H9 (cell line): ENCODE measurements around the gene SET. TPM values are rescaled to one million over a fixed set of nuclear protein-coding genes. Genes with fewer than 3 reads are reported as not detected.

Source experiments
- DNase-seq: peaks from one replicate; pipeline ENCODE4 v3.0.0-alpha.2; 2017
- H2AFZ ChIP-seq: one replicate; pipeline ENCODE4 v1.6.1; 2013; ENCODE audit warnings: mild to moderate bottlenecking, low read length, control low read depth, moderate library complexity
- H2AK5ac ChIP-seq: 2 replicates; pipeline ENCODE4 v1.6.1; 2013; ENCODE audit warnings: low read length, control low read depth, mixed read lengths; ENCODE audit not compliant: insufficient read length
- H2BK120ac ChIP-seq: one replicate; pipeline ENCODE4 v1.6.1; 2013; ENCODE audit warnings: low read depth, mild to moderate bottlenecking, low read length, control low read depth, inconsistent platforms; ENCODE audit not compliant: poor library complexity, severe bottlenecking
- H2BK12ac ChIP-seq: 2 replicates; pipeline ENCODE4 v1.6.1; 2013; ENCODE audit warnings: low read length, control low read depth, mixed read lengths, low read depth; ENCODE audit not compliant: insufficient read length
- H2BK15ac ChIP-seq: 2 replicates; pipeline ENCODE4 v1.6.1; 2013; ENCODE audit warnings: low read depth, low read length, control low read depth
- H2BK20ac ChIP-seq: one replicate; pipeline ENCODE4 v1.6.1; 2013; ENCODE audit warnings: low read depth, mild to moderate bottlenecking, low read length, control low read depth, inconsistent platforms; ENCODE audit not compliant: poor library complexity, severe bottlenecking
- H2BK5ac ChIP-seq: 2 replicates; pipeline ENCODE4 v1.6.1; 2013; ENCODE audit warnings: low read length, control low read depth, mixed read lengths; ENCODE audit not compliant: insufficient read length
- H3K14ac ChIP-seq: 2 replicates; pipeline ENCODE4 v1.6.1; 2013; ENCODE audit warnings: low read length, control low read depth; ENCODE audit not compliant: insufficient read depth
- H3K18ac ChIP-seq: 2 replicates; pipeline ENCODE4 v1.6.1; 2013; ENCODE audit warnings: low read depth, mild to moderate bottlenecking, mixed read lengths, low read length, control low read depth; ENCODE audit not compliant: insufficient read length
- H3K23ac ChIP-seq: 2 replicates; pipeline ENCODE4 v1.6.1; 2013; ENCODE audit warnings: low read length, control low read depth, mixed read lengths, low read depth; ENCODE audit not compliant: insufficient read length
- H3K23me2 ChIP-seq: 2 replicates; pipeline ENCODE4 v1.6.1; 2013; ENCODE audit warnings: low read depth, mild to moderate bottlenecking, mixed read lengths, low read length, control low read depth; ENCODE audit not compliant: insufficient read length, poor library complexity, severe bottlenecking
- H3K27ac ChIP-seq: 2 replicates; pipeline ENCODE4 v1.5.1; 2013; ENCODE audit warnings: low read length, control low read depth, mixed read lengths, low read depth; ENCODE audit not compliant: insufficient read length
- H3K27me3 ChIP-seq: 2 replicates; pipeline ENCODE4 v1.6.1; 2013; ENCODE audit warnings: low read length, control low read depth, inconsistent platforms; ENCODE audit not compliant: insufficient read depth
- H3K4ac ChIP-seq: 2 replicates; pipeline ENCODE4 v1.6.1; 2013; ENCODE audit warnings: low read depth, mild to moderate bottlenecking, control low read depth, inconsistent platforms, low read length, moderate library complexity
- H3K4me1 ChIP-seq: 2 replicates; pipeline ENCODE4 v1.6.1; 2013; ENCODE audit warnings: low read length, control low read depth, inconsistent platforms; ENCODE audit not compliant: insufficient read depth
- H3K4me2 ChIP-seq: 2 replicates; pipeline ENCODE4 v1.6.1; 2013; ENCODE audit warnings: low read length, control low read depth, mixed read lengths; ENCODE audit not compliant: insufficient read length, insufficient read depth
- H3K56ac ChIP-seq: 2 replicates; pipeline ENCODE4 v1.6.1; 2013; ENCODE audit warnings: low read depth, mild to moderate bottlenecking, mixed read lengths, low read length, control low read depth; ENCODE audit not compliant: insufficient read length
- H3K79me1 ChIP-seq: 2 replicates; pipeline ENCODE4 v1.6.1; 2013; ENCODE audit warnings: low read depth, mild to moderate bottlenecking, moderate library complexity, low read length, control low read depth, inconsistent platforms; ENCODE audit not compliant: insufficient read depth, poor library complexity, severe bottlenecking
- H3K79me2 ChIP-seq: 2 replicates; pipeline ENCODE4 v1.6.1; 2013; ENCODE audit warnings: low read length, control low read depth, inconsistent platforms; ENCODE audit not compliant: insufficient read depth
- H3K9ac ChIP-seq: 2 replicates; pipeline ENCODE4 v1.6.1; 2013; ENCODE audit warnings: low read length, control low read depth, mixed read lengths; ENCODE audit not compliant: insufficient read length; ENCODE audit errors: extremely low read depth
- H3K9me3 ChIP-seq: one replicate; pipeline ENCODE4 v1.6.1; 2013; ENCODE audit warnings: low read depth, low read length, inconsistent platforms; ENCODE audit not compliant: control insufficient read depth
- H3T11ph ChIP-seq: one replicate; pipeline ENCODE4 v1.6.1; 2013; ENCODE audit warnings: mild to moderate bottlenecking, low read length, control low read depth, inconsistent platforms
- H4K20me1 ChIP-seq: one replicate; pipeline ENCODE4 v1.6.1; 2013; ENCODE audit not compliant: control insufficient read depth, insufficient read length, insufficient read depth
- H4K5ac ChIP-seq: 2 replicates; pipeline ENCODE4 v1.6.1; 2013; ENCODE audit warnings: low read depth, mild to moderate bottlenecking, mixed read lengths, low read length, control low read depth; ENCODE audit not compliant: insufficient read length
- H4K8ac ChIP-seq: replicated peaks from 2 replicates; pipeline ENCODE4 v1.6.1; 2013; ENCODE audit warnings: low read length, control low read depth, mixed read lengths, low read depth; ENCODE audit not compliant: insufficient read length
- H4K91ac ChIP-seq: 2 replicates; pipeline ENCODE4 v1.6.1; 2013; ENCODE audit warnings: low read depth, mild to moderate bottlenecking, moderate library complexity, mixed read lengths, low read length, control low read depth; ENCODE audit not compliant: insufficient read length
- H3K27ac Mint-ChIP-seq, 3 experiments: 2 replicates in 2 of 3; 3 replicates in 1 of 3; pipeline ENCODE4 v1.8.0; 2020 to 2021; ENCODE audit warnings: mixed read lengths in 3 of 3, mild to moderate bottlenecking in 1 of 3, moderate library complexity in 1 of 3
- H3K27me3 Mint-ChIP-seq: 2 replicates; pipeline ENCODE4 v1.8.0; 2021; ENCODE audit warnings: low read depth, mild to moderate bottlenecking, moderate library complexity, mixed read lengths
- H3K36me3 Mint-ChIP-seq, 3 experiments: 2 replicates in 2 of 3; 3 replicates in 1 of 3; pipeline ENCODE4 v1.8.0; 2020 to 2021; ENCODE audit warnings: low read depth in 3 of 3, mixed read lengths in 3 of 3; ENCODE audit not compliant: insufficient read depth in 1 of 3
- H3K4me1 Mint-ChIP-seq, 2 experiments: 2 replicates each; pipeline ENCODE4 v1.8.0; 2020; ENCODE audit warnings: mixed read lengths in 2 of 2
- H3K4me3 Mint-ChIP-seq, 2 experiments: 2 replicates in 1 of 2; 3 replicates in 1 of 2; pipeline ENCODE4 v1.8.0; 2020 to 2021; ENCODE audit warnings: mild to moderate bottlenecking in 2 of 2, mixed read lengths in 2 of 2, moderate library complexity in 1 of 2
- H3K9me3 Mint-ChIP-seq, 2 experiments: 2 replicates in 1 of 2; 3 replicates in 1 of 2; pipeline ENCODE4 v1.8.0; 2020; ENCODE audit warnings: mild to moderate bottlenecking in 2 of 2, mixed read lengths in 2 of 2, moderate library complexity in 1 of 2
- WGBS: extraction: QIAGEN DNeasy Blood & Tissue Kit; methylation state at CpG from one replicate; pipeline ENCODE4 v1.1.7; 2013; ENCODE audit warnings: missing lambda C conversion rate, low lambda C conversion rate, mixed read lengths; ENCODE audit not compliant: insufficient read length; ENCODE audit errors: extremely low coverage; 5-methylcytosine and 5-hydroxymethylcytosine counted together
- total RNA-seq: library from RNA; stranded (reverse); gene quantifications from 2 replicates; pipeline ENCODE4 v1.2.1, GENCODE V29; 2021
- TF ChIP-seq, protein P1 (sequence below): fragments of 200-600 bp; sonication (generic); conservative IDR thresholded peaks from 3 replicates; pipeline ENCODE4 v1.8.0; 2021; ENCODE audit warnings: antibody characterized with exemption, mild to moderate bottlenecking

Gene SET
- total RNA-seq, 1 experiment from 2014 or later: 1,148 TPM

DNA sequence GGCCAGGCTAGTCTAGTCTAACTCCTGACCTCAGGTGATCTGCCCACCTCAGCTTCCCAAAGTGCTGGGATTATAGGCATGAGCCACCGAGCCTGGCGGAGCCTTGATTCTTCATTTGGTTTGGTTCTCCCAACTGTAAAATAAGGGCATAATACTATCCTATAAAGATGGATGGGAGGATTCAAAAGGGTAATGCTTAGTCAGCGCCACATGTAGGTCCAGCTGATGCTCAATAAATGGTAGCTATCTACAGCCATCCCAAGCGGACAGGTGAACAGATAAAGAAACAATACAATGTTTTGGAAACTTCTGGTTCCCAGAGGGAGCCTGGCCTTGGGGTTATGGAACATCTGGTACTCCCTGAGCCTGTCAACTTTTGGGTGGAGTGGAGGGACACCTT lies 13.6 kb upstream of the SET start:
- Mint-ChIP-seq H3K36me3 (no peaks in the 10 kb centered on the region), H3K4me3 (no peak overlapping the region), H3K9me3 (no peaks in the 10 kb centered on the region), H3K4me1 (0 out of 4 replicates have a peak, but pooled peaks cover 0 to 3% of the 10 kb centered on the region in 2 experiments), H3K27ac (no peak overlapping the region), H3K27me3 (no peaks in the 10 kb centered on the region)
- no peak overlapping the region for H3K14ac ChIP-seq
- H2AK5ac ChIP-seq: no peak overlapping the region
- no peak overlapping the region for H2BK20ac ChIP-seq
- H3K27ac ChIP-seq: no peak overlapping the region
- no peaks in the 10 kb centered on the region for H4K20me1 ChIP-seq
- DNase-seq: no peak
- no peak overlapping the region for H2BK15ac ChIP-seq
- no peaks in the 10 kb centered on the region for H3K23me2 ChIP-seq
- H3K18ac ChIP-seq: no peak overlapping the region
- no peak overlapping the region for H3T11ph ChIP-seq
- no peak overlapping the region for H3K4me2 ChIP-seq
- no peak overlapping the region for H2BK120ac ChIP-seq
- no peak overlapping the region for H3K4ac ChIP-seq
- H2BK5ac ChIP-seq: no peak overlapping the region
- no peaks in the 10 kb centered on the region for H3K9me3 ChIP-seq
- no peak overlapping the region for H4K8ac ChIP-seq
- TF ChIP-seq, protein P1, sequence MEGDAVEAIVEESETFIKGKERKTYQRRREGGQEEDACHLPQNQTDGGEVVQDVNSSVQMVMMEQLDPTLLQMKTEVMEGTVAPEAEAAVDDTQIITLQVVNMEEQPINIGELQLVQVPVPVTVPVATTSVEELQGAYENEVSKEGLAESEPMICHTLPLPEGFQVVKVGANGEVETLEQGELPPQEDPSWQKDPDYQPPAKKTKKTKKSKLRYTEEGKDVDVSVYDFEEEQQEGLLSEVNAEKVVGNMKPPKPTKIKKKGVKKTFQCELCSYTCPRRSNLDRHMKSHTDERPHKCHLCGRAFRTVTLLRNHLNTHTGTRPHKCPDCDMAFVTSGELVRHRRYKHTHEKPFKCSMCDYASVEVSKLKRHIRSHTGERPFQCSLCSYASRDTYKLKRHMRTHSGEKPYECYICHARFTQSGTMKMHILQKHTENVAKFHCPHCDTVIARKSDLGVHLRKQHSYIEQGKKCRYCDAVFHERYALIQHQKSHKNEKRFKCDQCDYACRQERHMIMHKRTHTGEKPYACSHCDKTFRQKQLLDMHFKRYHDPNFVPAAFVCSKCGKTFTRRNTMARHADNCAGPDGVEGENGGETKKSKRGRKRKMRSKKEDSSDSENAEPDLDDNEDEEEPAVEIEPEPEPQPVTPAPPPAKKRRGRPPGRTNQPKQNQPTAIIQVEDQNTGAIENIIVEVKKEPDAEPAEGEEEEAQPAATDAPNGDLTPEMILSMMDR: no peak
- no peaks in the 10 kb centered on the region for H3K79me2 ChIP-seq
- no peak overlapping the region for H4K5ac ChIP-seq
- H3K23ac ChIP-seq: no peak overlapping the region
- H3K56ac ChIP-seq: no peak overlapping the region
- H4K91ac ChIP-seq: no peak overlapping the region
- H3K27me3 ChIP-seq: no peaks in the 10 kb centered on the region
- no peak overlapping the region for H2AFZ ChIP-seq
- H3K9ac ChIP-seq: no peak overlapping the region
- no peaks in the 10 kb centered on the region for H3K4me1 ChIP-seq
- H3K79me1 ChIP-seq: no peaks in the 10 kb centered on the region
- WGBS: no CpG with 5 or more reads among the region's 4 CpGs
- no peak overlapping the region for H2BK12ac ChIP-seq
